Epithelial cell of prostate (primary cell): ENCODE results near the gene ASB7.
"Not testable (repeated sequence)": the region's sequence is repeated elsewhere in the genome, so short reads cannot be mapped to it uniquely, and the experiment has no call there.

ENCODE experiments used
- DNase-seq: peaks from one replicate; pipeline ENCODE4 v3.0.0-alpha.2; 2011; ENCODE audit warnings: low read depth, low spot score
- H3K27ac ChIP-seq: fragments of 450-650 bp; 2 replicates; pipeline ENCODE4 v1.5.1; 2017; ENCODE audit warnings: mild to moderate bottlenecking

Gene ASB7

GRCh38 chr15:100642950-100643338 is 40.6 kb downstream of the ASB7 start:
- no peak overlapping the region for H3K27ac ChIP-seq
- no peak for DNase-seq

GRCh38 chr15:100645671-100646070 is 43.3 kb downstream of the ASB7 start:
- no peak overlapping the region for H3K27ac ChIP-seq
- no peak for DNase-seq

- H3K27ac ChIP-seq: no peak overlapping the region
- no peak for DNase-seq
Measured at GRCh38 chr15:100648951-100649350, 46.6 kb downstream of the ASB7 start.

GRCh38 chr15:100650685-100651084 is 48.3 kb downstream of the ASB7 start:
- no peak for DNase-seq
- no peak overlapping the region for H3K27ac ChIP-seq

GRCh38 chr15:100651253-100651652 is 48.9 kb downstream of the ASB7 start:
- no peak for DNase-seq
- no peak overlapping the region for H3K27ac ChIP-seq

GRCh38 chr15:100652116-100652515 is 49.7 kb downstream of the ASB7 start:
- H3K27ac ChIP-seq: no peak overlapping the region
- no peak for DNase-seq

- DNase-seq: no peak
- H3K27ac ChIP-seq: no peak overlapping the region
Measured at GRCh38 chr15:100653608-100654007, 51.2 kb downstream of the ASB7 start.

GRCh38 chr15:100658895-100659294 is 56.5 kb downstream of the ASB7 start:
- no peak for DNase-seq
- no peak overlapping the region for H3K27ac ChIP-seq

- no peak for DNase-seq
Measured at GRCh38 chr15:100661156-100661555, 58.8 kb downstream of the ASB7 start.

GRCh38 chr15:100663086-100663914 is 60.9 kb downstream of the ASB7 start:
- no peak for DNase-seq
- no peak overlapping the region for H3K27ac ChIP-seq

More at GRCh38 chr15:100661156-100661555, 58.8 kb downstream of the ASB7 start:
- no peak overlapping the region for H3K27ac ChIP-seq

GRCh38 chr15:100663915-100664281 is 61.5 kb downstream of the ASB7 start:
- DNase-seq: no peak
- no peak overlapping the region for H3K27ac ChIP-seq

GRCh38 chr15:100665570-100665969 is 63.2 kb downstream of the ASB7 start:
- DNase-seq: no peak
- H3K27ac ChIP-seq: no peak overlapping the region

- no peak overlapping the region for H3K27ac ChIP-seq
- DNase-seq: no peak
Measured at GRCh38 chr15:100667405-100668347, 65.3 kb downstream of the ASB7 start.

- DNase-seq: no peak
- no peak overlapping the region for H3K27ac ChIP-seq
Measured at GRCh38 chr15:100668348-100668745, 66.0 kb downstream of the ASB7 start.

GRCh38 chr15:100669260-100669659 is 66.9 kb downstream of the ASB7 start:
- H3K27ac ChIP-seq: no peak overlapping the region
- no peak for DNase-seq

GRCh38 chr15:100670505-100671021 is 68.2 kb downstream of the ASB7 start:
- no peak for DNase-seq
- no peak overlapping the region for H3K27ac ChIP-seq

GRCh38 chr15:100671124-100671680 is 68.8 kb downstream of the ASB7 start:
- H3K27ac ChIP-seq: no peak overlapping the region
- DNase-seq: no peak

GRCh38 chr15:100671858-100672543 is 69.6 kb downstream of the ASB7 start:
- H3K27ac ChIP-seq: no peak overlapping the region
- no peak for DNase-seq

- no peak overlapping the region for H3K27ac ChIP-seq
- DNase-seq: no peak
Measured at GRCh38 chr15:100672959-100673358, 70.6 kb downstream of the ASB7 start.

GRCh38 chr15:100679151-100679550 is 76.8 kb downstream of the ASB7 start:
- not testable (repeated sequence) for H3K27ac ChIP-seq, DNase-seq
